SK-N-MC (cell line): ENCODE results near the gene COMMD1.

Source experiments
- EZH2 ChIP-seq: fragments of 200-600 bp; sonication (generic); IDR thresholded peaks from one replicate; pipeline ENCODE4 v1.6.1; 2017; ENCODE audit warnings: antibody characterized with exemption
- POLR2AphosphoS5 ChIP-seq: IDR thresholded peaks from 2 replicates; pipeline ENCODE4 v1.6.1; 2012; ENCODE audit warnings: mild to moderate bottlenecking, low read depth, low read length, borderline replicate concordance

- TF ChIP-seq EZH2 (no peak), POLR2AphosphoS5 (no peak)
Observed at GRCh38 chr2:62180975-62181374, 275.5 kb downstream of the COMMD1 start.
